HG03432 (cell line): Measurements from ENCODE around the gene NACA2.
"Not testable (repeated sequence)": the region's sequence is repeated elsewhere in the genome, so short reads cannot be mapped to it uniquely, and the experiment has no call there.

ENCODE experiments used
- ATAC-seq: cut with Tn5 transposase; IDR thresholded peaks from one replicate; pipeline ENCODE4 v1.9.1; 2021; ENCODE audit warnings: mild to moderate bottlenecking, moderate library complexity; ENCODE audit not compliant: unreplicated experiment

The NACA2 gene

GRCh38 chr17:61591018-61591417 is at the start of gene NACA2:
Gene NACA2 (minus strand): TSS chr17:61591219. CDS start chr17:61591180, 39 bp downstream.
- ATAC-seq: no peak

- ATAC-seq: no peak
These were observed 48.8 kb upstream of the NACA2 start for GRCh38 chr17:61639818-61640217.

GRCh38 chr17:61638087-61638486 is 47.1 kb upstream of the NACA2 start:
- ATAC-seq: no peak

- ATAC-seq: no peak
These were observed 45.0 kb upstream of the NACA2 start for GRCh38 chr17:61635913-61636432.

GRCh38 chr17:61634942-61635538 is 44.0 kb upstream of the NACA2 start:
- no peak for ATAC-seq

GRCh38 chr17:61634011-61634539 is 43.1 kb upstream of the NACA2 start:
- no peak for ATAC-seq

GRCh38 chr17:61632826-61633225 is 41.8 kb upstream of the NACA2 start:
- ATAC-seq: no peak

- no peak for ATAC-seq
These were observed 40.8 kb upstream of the NACA2 start for GRCh38 chr17:61631800-61632199.

GRCh38 chr17:61628158-61628557 is 37.1 kb upstream of the NACA2 start:
- not testable (repeated sequence) for ATAC-seq

GRCh38 chr17:61627658-61628057 is 36.6 kb upstream of the NACA2 start:
- ATAC-seq: no peak

GRCh38 chr17:61627125-61627524 is 36.1 kb upstream of the NACA2 start:
- ATAC-seq: no peak

- ATAC-seq: no peak
These were observed 34.5 kb upstream of the NACA2 start for GRCh38 chr17:61625564-61625963.

- no peak for ATAC-seq
These were observed 33.9 kb upstream of the NACA2 start for GRCh38 chr17:61624951-61625350.

- no peak for ATAC-seq
These were observed 30.3 kb upstream of the NACA2 start for GRCh38 chr17:61621317-61621716.

GRCh38 chr17:61619953-61620352 is 28.9 kb upstream of the NACA2 start:
- ATAC-seq: no peak

- no peak for ATAC-seq
These were observed 28.5 kb upstream of the NACA2 start for GRCh38 chr17:61619493-61619892.

- no peak for ATAC-seq
These were observed 27.9 kb upstream of the NACA2 start for GRCh38 chr17:61618950-61619349.

GRCh38 chr17:61617330-61617729 is 26.3 kb upstream of the NACA2 start:
- no peak for ATAC-seq

- no peak for ATAC-seq
These were observed 25.8 kb upstream of the NACA2 start for GRCh38 chr17:61616783-61617182.

- no peak for ATAC-seq
These were observed 23.2 kb upstream of the NACA2 start for GRCh38 chr17:61614219-61614618.

GRCh38 chr17:61611323-61611722 is 20.3 kb upstream of the NACA2 start:
- no peak for ATAC-seq

GRCh38 chr17:61605692-61606091 is 14.7 kb upstream of the NACA2 start:
- ATAC-seq: no peak

GRCh38 chr17:61601297-61601696 is 10.3 kb upstream of the NACA2 start:
- ATAC-seq: no peak
